ENCODE measurements around the gene ARHGEF6.
"Not testable (repeated sequence)": the region's sequence is repeated elsewhere in the genome, so short reads cannot be mapped to it uniquely, and the experiment has no call there.

Gene ARHGEF6

GRCh38 chrX:136781180-136781797, 557 bp upstream of the ARHGEF6 start:
- DNase-seq (ENCODE audit: low read depth) = no peak

GRCh38 chrX:136780241-136780640, 491 bp downstream of the ARHGEF6 start:
- DNase-seq (ENCODE audit: low read depth) = no peak

- DNase-seq (ENCODE audit: low read depth) = no peak
These were observed 1.4 kb downstream of the ARHGEF6 start for GRCh38 chrX:136779346-136779781.

GRCh38 chrX:136778916-136779315, 1.8 kb downstream of the ARHGEF6 start:
- no peak for DNase-seq (ENCODE audit: low read depth)

GRCh38 chrX:136778020-136778419, 2.7 kb downstream of the ARHGEF6 start:
- DNase-seq (ENCODE audit: low read depth) = no peak

GRCh38 chrX:136773648-136774047, 7.1 kb downstream of the ARHGEF6 start:
- DNase-seq (ENCODE audit: low read depth) = no peak

GRCh38 chrX:136771869-136772268, 8.9 kb downstream of the ARHGEF6 start:
- not testable (repeated sequence) for DNase-seq (ENCODE audit: low read depth)

GRCh38 chrX:136768469-136769084, 12.2 kb downstream of the ARHGEF6 start:
- peak; percentile 27 for DNase-seq (ENCODE audit: low read depth)

- DNase-seq (ENCODE audit: low read depth) = peak; percentile 52
These were observed 13.4 kb downstream of the ARHGEF6 start for GRCh38 chrX:136767104-136767941.

- no peak for DNase-seq (ENCODE audit: low read depth)
These were observed 14.0 kb downstream of the ARHGEF6 start for GRCh38 chrX:136766785-136767103.

- DNase-seq (ENCODE audit: low read depth) = no peak
These were observed 14.8 kb downstream of the ARHGEF6 start for GRCh38 chrX:136765821-136766356.

GRCh38 chrX:136764206-136764605, 16.5 kb downstream of the ARHGEF6 start:
- DNase-seq (ENCODE audit: low read depth) = no peak

- no peak for DNase-seq (ENCODE audit: low read depth)
These were observed 17.8 kb downstream of the ARHGEF6 start for GRCh38 chrX:136762820-136763452.

- DNase-seq (ENCODE audit: low read depth) = no peak
These were observed 19.3 kb downstream of the ARHGEF6 start for GRCh38 chrX:136761421-136761820.

- DNase-seq (ENCODE audit: low read depth) = no peak
These were observed 20.8 kb downstream of the ARHGEF6 start for GRCh38 chrX:136759968-136760367.

GRCh38 chrX:136755411-136755810, 25.3 kb downstream of the ARHGEF6 start:
- DNase-seq (ENCODE audit: low read depth) = no peak

- no peak for DNase-seq (ENCODE audit: low read depth)
These were observed 26.1 kb downstream of the ARHGEF6 start for GRCh38 chrX:136754651-136755050.

GRCh38 chrX:136752796-136753195, 27.9 kb downstream of the ARHGEF6 start:
- no peak for DNase-seq (ENCODE audit: low read depth)

GRCh38 chrX:136752346-136752745, 28.4 kb downstream of the ARHGEF6 start:
- no peak for DNase-seq (ENCODE audit: low read depth)

- no peak for DNase-seq (ENCODE audit: low read depth)
These were observed 30.4 kb downstream of the ARHGEF6 start for GRCh38 chrX:136750364-136750763.

GRCh38 chrX:136747003-136747986, 33.4 kb downstream of the ARHGEF6 start:
- no peak for DNase-seq (ENCODE audit: low read depth)
